ENCODE data around the gene NHERF2. TPM values are rescaled to one million over a fixed set of nuclear protein-coding genes. Genes with fewer than 3 reads are reported as not detected.

The NHERF2 gene
- polyA plus RNA-seq (2011; rRNA removed): 33.1 and 35.0 TPM in 2 replicates
- polyA plus RNA-seq (2012; cell fraction: cytosol; rRNA removed): 72.4 and 90.6 TPM in 2 replicates
- polyA plus RNA-seq (2012; cell fraction: nucleus; rRNA removed): 67.1 and 86.4 TPM in 2 replicates
- polyA plus RNA-seq (2017; fragmentation: RNase III; extraction: RNeasy Plus Mini Kit Qiagen cat#74134 plus additional on column Dnase treatment): 27.3 to 32.3 TPM (median 31.0 TPM) in 3 replicates
- polyA minus RNA-seq (2011; rRNA and poly(A)+ RNA removed): 9.9 and 14.4 TPM in 2 replicates

GRCh38 chr16:2026461-2027023 is at the start of gene NHERF2:
TSS of gene NHERF2 (plus strand) at chr16:2026902. CDS start at chr16:2027006, 104 bp downstream.
- H3K4me1 ChIP-seq: peaks cover 34% of the 10 kb centered on the region
- FAIRE-seq (no peak), DNase-seq (ENCODE audit: low read depth in 1 of 2, low spot score in 1 of 2) (no peak), ATAC-seq (peak; percentile 7 to 31; a peak in 3 of 6 replicates)
- no peak for TF ChIP-seq HOXB13 (CRISPR knock-in tag; IDR thresholded peaks at IDR 0.05; ENCODE audit: low read depth)
- TF ChIP-seq JUN (IDR thresholded peaks at IDR 0.05): 0 out of 5 replicates have a peak, but pooled peaks of 1 of the 2 experiments have one; percentile 28
- no peak for TF ChIP-seq RARB (CRISPR knock-in tag; IDR thresholded peaks at IDR 0.05)
- 0 out of 3 replicates have a peak, but pooled peaks have one; percentile 36 for TF ChIP-seq BCL3 (IDR thresholded peaks at IDR 0.05)
- POLR2A ChIA-PET: interaction anchor here (0.6 to 1.4 kb wide), 2 partner anchors 14 to 129 kb away, joined by 3 to 8 read pairs; partner anchors contain the start of gene TRAF7
- no peaks in the 10 kb centered on the region for H3K9me3 ChIP-seq
- H3K4me3 ChIP-seq: peak within 1 kb of the TSS; percentile 82
- CTCF ChIA-PET: interaction anchor here (0.6 to 7.8 kb wide), 4 partner anchors 10 to 112 kb away, joined by 3 to 117 read pairs (median 6); partner anchors contain the start of gene PKD1
- peak within 1 kb of the TSS; percentile 81 to 88 for H3K27ac ChIP-seq
- H3K4me2 ChIP-seq: peak within 1 kb of the TSS; percentile 97
- 36% methylated on average over 9 of the region's 59 CpGs for WGBS (ENCODE audit: missing lambda C conversion rate)

GRCh38 chr16:1976951-1977874 is 49.5 kb upstream of the NHERF2 start:
- ATAC-seq: no peak
- no peak for TF ChIP-seq EHF (CRISPR knock-in tag; IDR thresholded peaks at IDR 0.05)
- TF ChIP-seq TP53 (CRISPR knock-in tag; IDR thresholded peaks at IDR 0.05): no peak
- TF ChIP-seq MAX (IDR thresholded peaks at IDR 0.05): no peak
- no peak for TF ChIP-seq RARB (CRISPR knock-in tag; IDR thresholded peaks at IDR 0.05)
- no peak for TF ChIP-seq EP300 (IDR thresholded peaks at IDR 0.05)
- no peak for TF ChIP-seq RAD21 (conservative IDR thresholded peaks at IDR 0.05 in 1 of 2, IDR thresholded peaks at IDR 0.05 in 1 of 2)
- no peak for TF ChIP-seq HMGXB4 (CRISPR knock-in tag; IDR thresholded peaks at IDR 0.05; ENCODE audit: borderline replicate concordance)
- no peak for TF ChIP-seq JUN (IDR thresholded peaks at IDR 0.05)
- TF ChIP-seq HEYL (CRISPR knock-in tag; IDR thresholded peaks at IDR 0.05): no peak
- POLR2A ChIA-PET: interaction anchor here (5.1 kb wide), 1 partner anchor 12 kb away, joined by 17 read pairs; the partner anchor contains the start of gene RPS2
- no peak overlapping the region for H3K27ac ChIP-seq
- H3K4me2 ChIP-seq: no peak overlapping the region
- 88% methylated on average over 29 of the region's 33 CpGs for WGBS (ENCODE audit: missing lambda C conversion rate)
- peaks cover 20% of the 10 kb centered on the region for H3K4me1 ChIP-seq
- FAIRE-seq: no peak
- CTCF ChIA-PET: interaction anchor here (0.9 to 1.3 kb wide), 6 partner anchors 11 to 163 kb away, joined by 3 to 6 read pairs (median 4); partner anchors contain the start of gene NDUFB10
- DNase-seq (ENCODE audit: low read depth in 1 of 2, low spot score in 1 of 2): no peak
- no peak overlapping the region for H3K4me3 ChIP-seq
- H3K9me3 ChIP-seq: no peaks in the 10 kb centered on the region

- Histone ChIP-seq H3K9me3 (no peaks in the 10 kb centered on the region), H3K27ac (no peak overlapping the region), H3K4me2 (no peak overlapping the region), H3K4me1 (peaks cover 23% of the 10 kb centered on the region), H3K4me3 (no peak overlapping the region)
- ChIA-PET POLR2A (interaction anchor here (5.1 kb wide), 1 partner anchor 13 kb away, joined by 17 read pairs; the partner anchor contains the start of gene RPS2), CTCF (interaction anchor here (1.3 kb wide), 2 partner anchors 12 to 19 kb away, joined by 3 to 5 read pairs; partner anchors contain the start of gene NDUFB10)
- DNase-seq (ENCODE audit: low read depth in 1 of 2, low spot score in 1 of 2) (no peak), FAIRE-seq (no peak), ATAC-seq (no peak)
- WGBS (ENCODE audit: missing lambda C conversion rate): 98% methylated on average over 7 of the region's 18 CpGs
- no peak for TF ChIP-seq JUNB (IDR thresholded peaks at IDR 0.05)
- TF ChIP-seq EHF (CRISPR knock-in tag; IDR thresholded peaks at IDR 0.05): no peak
- TF ChIP-seq KDM5A (IDR thresholded peaks at IDR 0.05): no peak
- TF ChIP-seq RAD21 (conservative IDR thresholded peaks at IDR 0.05 in 1 of 2, IDR thresholded peaks at IDR 0.05 in 1 of 2): no peak
- no peak for TF ChIP-seq FOXS1 (CRISPR knock-in tag; IDR thresholded peaks at IDR 0.05)
- TF ChIP-seq HOXA7 (CRISPR knock-in tag; IDR thresholded peaks at IDR 0.05): no peak
- no peak for TF ChIP-seq FOSL2 (IDR thresholded peaks at IDR 0.05)
- TF ChIP-seq FOSL2 (CRISPR knock-in tag; IDR thresholded peaks at IDR 0.05): no peak
- TF ChIP-seq RNF2 (IDR thresholded peaks at IDR 0.05; ENCODE audit: borderline replicate concordance, low read depth): no peak
- no peak for TF ChIP-seq SREBF2 (IDR thresholded peaks at IDR 0.05)
- TF ChIP-seq PBX3 (IDR thresholded peaks at IDR 0.05): no peak
- no peak for TF ChIP-seq HEYL (CRISPR knock-in tag; IDR thresholded peaks at IDR 0.05)
- no peak for TF ChIP-seq MAFK (IDR thresholded peaks at IDR 0.05; ENCODE audit: partially characterized antibody)
- no peak for TF ChIP-seq KDM1A (IDR thresholded peaks at IDR 0.05; ENCODE audit: low read depth)
- TF ChIP-seq ESRRA (IDR thresholded peaks at IDR 0.05; ENCODE audit: borderline replicate concordance, low read length): no peak
- no peak for TF ChIP-seq ATOH8 (CRISPR knock-in tag; IDR thresholded peaks at IDR 0.05; ENCODE audit: low read depth)
- TF ChIP-seq POLR2A (IDR thresholded peaks at IDR 0.05; ENCODE audit: low read length): no peak
- TF ChIP-seq CEBPB (IDR thresholded peaks at IDR 0.05): no peak
These were observed 48.8 kb upstream of the NHERF2 start for GRCh38 chr16:1977875-1978268.
